ENCODE data around the gene KRT14. TPM values are rescaled to one million over a fixed set of nuclear protein-coding genes. Genes with fewer than 3 reads are reported as not detected.

KRT14 gene
- total and polyA plus RNA-seq, 8 donors = 0.35 to 2.0 (median 1.2) TPM; not detected in 1

GRCh38 chr17:41537990-41538389, 48.7 kb downstream of the KRT14 start:
- Histone ChIP-seq H3K36me3 (no peaks in the 10 kb centered on the region), H3K4me1 (no peaks in the 10 kb centered on the region), H3K9me3 (no peaks in the 10 kb centered on the region), H3K4me3 (no peak overlapping the region), H3K27ac (no peak overlapping the region), H3K27me3 (peaks cover 0 to 30% of the 10 kb centered on the region in 2 donors)
- TF ChIP-seq CTCF (IDR thresholded peaks at IDR 0.05) = no peak
- intact Hi-C loops (cut with DNase I) = no loop called here
- DNase-seq = peak in 1 of 4 donors; percentile 33
- ATAC-seq = no peak

GRCh38 chr17:41537614-41537954, 49.1 kb downstream of the KRT14 start:
- no peaks in the 10 kb centered on the region for H3K36me3 ChIP-seq
- H3K9me3 ChIP-seq = no peaks in the 10 kb centered on the region
- DNase-seq (peak in 1 of 4 donors; percentile 22), ATAC-seq (no peak)
- TF ChIP-seq CTCF (IDR thresholded peaks at IDR 0.05) = no peak
- H3K4me1 ChIP-seq = no peaks in the 10 kb centered on the region
- peaks cover 0 to 28% of the 10 kb centered on the region in 2 donors for H3K27me3 ChIP-seq
- intact Hi-C loops (cut with DNase I) = no loop called here
- no peak overlapping the region for H3K27ac ChIP-seq
- no peak overlapping the region for H3K4me3 ChIP-seq

- TF ChIP-seq CTCF (IDR thresholded peaks at IDR 0.05) = no peak
- peak in 1 of 4 donors; percentile 24 for DNase-seq
- Histone ChIP-seq H3K9me3 (no peaks in the 10 kb centered on the region), H3K4me1 (no peaks in the 10 kb centered on the region), H3K36me3 (no peaks in the 10 kb centered on the region), H3K27ac (no peak overlapping the region), H3K27me3 (peaks cover 0 to 32% of the 10 kb centered on the region in 2 donors), H3K4me3 (no peak overlapping the region)
- intact Hi-C loops (cut with DNase I) = no loop called here
- no peak for ATAC-seq
Measured at GRCh38 chr17:41536741-41537613, 49.7 kb downstream of the KRT14 start.

GRCh38 chr17:41535764-41536481, 50.8 kb downstream of the KRT14 start:
- H3K27ac ChIP-seq = no peak overlapping the region
- ATAC-seq (peak; percentile 60), DNase-seq (peak in 2 of 4 donors; percentile 4 to 64)

More at GRCh38 chr17:41535764-41536481, 50.8 kb downstream of the KRT14 start:
- Histone ChIP-seq H3K4me1 (no peaks in the 10 kb centered on the region), H3K27me3 (peaks cover 0 to 42% of the 10 kb centered on the region in 2 donors), H3K36me3 (no peaks in the 10 kb centered on the region), H3K9me3 (no peaks in the 10 kb centered on the region), H3K4me3 (no peak overlapping the region)
- no peak for TF ChIP-seq CTCF (IDR thresholded peaks at IDR 0.05)
- intact Hi-C loops (cut with DNase I) = no loop called here
